Measurements from ENCODE around the gene EFL1.
"Not testable (repeated sequence)": the region's sequence is repeated elsewhere in the genome, so short reads cannot be mapped to it uniquely, and the experiment has no call there.

DNA sequence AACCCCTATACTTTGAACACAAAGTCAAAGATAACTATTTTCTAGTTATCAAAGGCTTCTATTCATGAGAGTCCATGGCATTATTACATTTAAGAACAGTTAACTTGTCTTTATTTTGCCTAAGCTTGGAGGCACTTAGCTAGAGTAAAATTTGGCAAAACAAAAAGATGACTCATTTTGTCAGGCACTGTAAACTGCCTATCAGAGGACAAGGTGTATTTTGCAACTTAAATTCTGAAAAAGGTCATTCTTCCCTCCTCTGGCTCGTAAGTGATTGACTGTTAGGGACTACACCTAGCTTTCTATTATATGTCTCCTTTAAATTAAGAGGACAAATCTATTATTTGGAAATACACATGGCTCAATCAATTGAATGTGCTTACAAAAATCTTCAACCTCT is 69.1 kb downstream of the EFL1 start:
- not testable (repeated sequence) for TF ChIP-seq REST (IDR thresholded peaks at IDR 0.05; ENCODE audit: unreplicated experiment); EZH2phosphoT487 (IDR thresholded peaks at IDR 0.05; ENCODE audit: unreplicated experiment); POLR2AphosphoS5 (IDR thresholded peaks at IDR 0.05; ENCODE audit: low read depth); EZH2 (IDR thresholded peaks at IDR 0.05; ENCODE audit: low read depth, unreplicated experiment)
- TF ChIP-seq, protein P1, sequence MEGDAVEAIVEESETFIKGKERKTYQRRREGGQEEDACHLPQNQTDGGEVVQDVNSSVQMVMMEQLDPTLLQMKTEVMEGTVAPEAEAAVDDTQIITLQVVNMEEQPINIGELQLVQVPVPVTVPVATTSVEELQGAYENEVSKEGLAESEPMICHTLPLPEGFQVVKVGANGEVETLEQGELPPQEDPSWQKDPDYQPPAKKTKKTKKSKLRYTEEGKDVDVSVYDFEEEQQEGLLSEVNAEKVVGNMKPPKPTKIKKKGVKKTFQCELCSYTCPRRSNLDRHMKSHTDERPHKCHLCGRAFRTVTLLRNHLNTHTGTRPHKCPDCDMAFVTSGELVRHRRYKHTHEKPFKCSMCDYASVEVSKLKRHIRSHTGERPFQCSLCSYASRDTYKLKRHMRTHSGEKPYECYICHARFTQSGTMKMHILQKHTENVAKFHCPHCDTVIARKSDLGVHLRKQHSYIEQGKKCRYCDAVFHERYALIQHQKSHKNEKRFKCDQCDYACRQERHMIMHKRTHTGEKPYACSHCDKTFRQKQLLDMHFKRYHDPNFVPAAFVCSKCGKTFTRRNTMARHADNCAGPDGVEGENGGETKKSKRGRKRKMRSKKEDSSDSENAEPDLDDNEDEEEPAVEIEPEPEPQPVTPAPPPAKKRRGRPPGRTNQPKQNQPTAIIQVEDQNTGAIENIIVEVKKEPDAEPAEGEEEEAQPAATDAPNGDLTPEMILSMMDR (conservative IDR thresholded peaks at IDR 0.05; ENCODE audit: low read depth in 2 of 2) = not testable (repeated sequence)

Measured in GM23338 (cell line).